Stimulated activated CD8-positive, alpha-beta memory T cell treated with anti-CD3 and anti-CD28 coated beads, Interleukin-7, amount 100 ng/mL, for 48 hours (primary cell): ENCODE data around the gene ASTN2.
"Not testable (repeated sequence)": the region's sequence is repeated elsewhere in the genome, so short reads cannot be mapped to it uniquely, and the experiment has no call there.

Source experiments
- DNase-seq, 2 donors: peaks; one replicate each; pipeline ENCODE4 v3.0.0-alpha.2; 2020; ENCODE audit warnings: low read depth in 1 of 2; ENCODE audit errors: extremely low read depth in 1 of 2

The ASTN2 gene

DNA sequence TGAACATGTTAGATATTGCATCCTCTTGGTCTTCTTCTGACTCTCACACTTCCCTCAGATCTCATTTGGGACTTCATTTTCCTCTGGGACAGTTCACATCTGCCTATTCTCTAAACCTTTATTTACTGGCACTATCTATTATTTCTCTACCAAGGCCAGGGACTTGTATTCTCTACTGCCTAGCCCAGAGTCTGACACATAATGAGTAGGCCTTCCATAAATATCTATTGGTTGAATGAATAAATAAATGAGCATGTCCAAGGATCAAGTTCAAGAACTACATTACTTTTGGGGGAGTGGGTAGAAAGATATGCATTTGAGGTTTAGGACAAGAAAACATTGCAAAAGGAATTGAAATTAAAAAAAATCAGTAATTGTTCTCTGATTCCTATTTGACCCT is 477.5 kb downstream of the ASTN2 start:
- no peak for DNase-seq

DNA sequence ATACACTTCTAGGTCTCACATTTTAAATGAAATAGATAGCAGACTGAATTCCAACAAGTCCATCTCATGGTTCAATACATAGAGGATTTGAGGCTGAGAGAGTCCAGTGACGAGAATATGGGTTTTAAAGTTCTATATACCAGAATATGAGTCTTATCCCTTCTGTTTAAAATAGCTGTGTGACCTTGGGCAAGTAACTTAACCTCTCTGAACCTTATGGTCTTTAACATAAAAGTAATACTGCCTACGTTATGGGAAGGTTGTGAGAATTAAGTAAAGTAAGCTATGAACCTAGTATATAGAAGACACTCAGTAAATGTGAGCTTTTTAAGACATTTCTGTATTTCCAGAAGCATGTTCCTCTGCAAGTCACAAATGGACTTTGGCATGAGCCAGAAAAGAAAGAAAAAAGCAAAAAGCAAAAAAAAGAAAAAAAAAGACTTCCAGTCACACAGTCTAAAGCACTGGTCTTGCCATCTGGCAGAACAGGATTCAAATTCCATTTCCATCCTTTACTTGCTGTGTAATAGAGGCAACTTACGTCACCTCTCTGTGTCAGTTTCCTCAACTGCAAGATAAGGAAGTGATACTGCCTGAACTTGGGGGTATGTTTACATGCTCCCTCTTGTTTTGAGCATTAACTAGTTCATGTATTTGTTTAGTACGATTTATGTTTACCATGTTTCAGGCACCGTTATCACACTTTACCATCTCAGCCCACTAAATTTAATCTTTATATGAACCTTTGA is 479.5 kb downstream of the ASTN2 start:
- no peak for DNase-seq

DNA sequence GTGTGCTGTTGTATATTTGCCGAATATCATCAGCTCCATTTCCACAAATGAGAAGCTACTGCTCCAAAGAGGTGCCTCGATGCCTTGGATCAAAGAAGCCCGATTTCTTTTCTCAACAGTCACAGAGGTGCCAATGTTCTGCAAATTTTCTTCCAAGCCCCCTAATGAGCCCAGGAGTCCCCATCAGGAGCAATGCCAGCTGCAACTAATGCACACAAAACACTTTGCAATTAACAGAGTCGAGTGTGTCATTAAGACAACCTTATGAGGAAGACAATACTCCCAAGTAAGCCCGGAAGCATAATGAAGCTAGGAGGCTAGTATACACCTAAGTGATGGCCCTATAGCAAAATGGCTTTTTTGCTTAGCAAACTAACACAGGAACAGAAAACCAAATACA is 480.7 kb downstream of the ASTN2 start:
- DNase-seq, result no peak

DNA sequence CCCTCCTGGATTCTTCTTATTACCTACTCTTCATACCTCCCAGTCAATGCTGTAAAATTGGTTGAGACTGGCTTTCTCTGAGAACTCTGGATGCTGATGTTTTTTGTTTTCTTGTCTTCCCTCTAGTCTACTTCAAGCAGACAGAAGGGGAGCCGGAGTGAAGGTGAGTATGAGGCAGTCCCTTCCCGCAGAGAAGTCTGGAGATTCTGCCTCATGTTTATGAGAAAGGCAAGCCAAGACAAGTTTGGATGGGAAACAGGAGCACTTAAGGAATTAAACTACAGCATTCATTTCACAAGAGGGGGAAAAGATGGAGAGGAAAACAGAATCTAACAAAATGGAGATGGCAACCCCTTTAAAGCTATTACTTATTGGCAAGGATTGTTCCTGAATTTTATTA is 481.6 kb downstream of the ASTN2 start:
- no peak for DNase-seq

DNA sequence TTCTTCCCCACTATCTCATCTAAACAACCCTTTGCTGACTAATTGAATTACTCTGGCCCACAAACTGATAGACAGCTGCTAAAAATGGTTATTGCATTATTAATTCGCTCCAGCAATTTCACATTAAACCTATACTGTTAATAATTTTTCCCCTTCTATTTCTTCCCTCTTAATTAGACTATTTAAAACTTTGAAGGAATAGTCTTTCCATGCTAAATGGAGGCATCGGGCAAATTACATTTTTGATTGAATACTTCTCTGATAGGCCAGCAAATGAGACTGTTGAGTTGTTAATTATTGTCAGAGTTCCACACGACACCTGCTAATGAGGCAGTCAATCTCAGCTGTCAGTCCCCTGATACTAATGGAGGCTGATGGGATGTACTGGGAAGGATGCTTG is 485.2 kb downstream of the ASTN2 start:
- no peak for DNase-seq

DNA sequence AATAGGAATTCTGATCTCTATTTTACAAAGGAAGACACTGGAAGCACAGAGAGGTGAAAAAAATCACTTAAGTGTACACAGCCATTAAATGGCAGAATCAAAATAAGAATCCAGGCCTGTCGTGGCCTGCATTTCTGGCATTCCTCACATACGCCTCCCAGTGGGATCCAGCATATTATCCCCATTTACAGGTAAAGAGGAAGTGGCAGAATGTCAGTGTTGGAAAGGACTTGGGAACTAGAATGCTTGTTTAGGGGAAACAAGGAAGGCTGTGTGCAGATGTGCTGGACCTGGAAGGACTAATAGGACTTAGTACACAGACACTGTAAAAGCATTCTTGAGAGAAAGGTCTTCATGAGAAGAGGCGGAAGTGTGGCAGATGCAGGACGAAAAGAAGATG is 486.0 kb downstream of the ASTN2 start:
- DNase-seq, result no peak

DNA sequence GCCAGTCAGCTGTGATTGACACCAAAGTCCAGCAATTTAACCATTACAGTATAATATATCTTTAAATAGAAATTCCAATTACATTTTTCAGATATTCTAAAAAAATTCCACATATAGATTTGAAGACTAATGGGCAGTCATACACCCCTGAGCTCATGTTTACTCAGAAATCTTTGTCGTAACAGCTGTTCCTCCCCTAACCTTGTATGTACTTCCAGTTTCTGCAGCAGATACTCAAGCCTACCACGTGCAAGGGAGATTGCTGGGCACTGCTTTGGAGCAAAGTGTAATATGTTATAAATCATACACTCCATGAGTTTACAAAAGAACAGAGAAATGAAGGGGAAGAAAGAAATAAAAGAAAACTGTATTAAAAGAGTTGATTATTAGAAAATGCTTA is 486.6 kb downstream of the ASTN2 start:
- DNase-seq, result no peak

DNA sequence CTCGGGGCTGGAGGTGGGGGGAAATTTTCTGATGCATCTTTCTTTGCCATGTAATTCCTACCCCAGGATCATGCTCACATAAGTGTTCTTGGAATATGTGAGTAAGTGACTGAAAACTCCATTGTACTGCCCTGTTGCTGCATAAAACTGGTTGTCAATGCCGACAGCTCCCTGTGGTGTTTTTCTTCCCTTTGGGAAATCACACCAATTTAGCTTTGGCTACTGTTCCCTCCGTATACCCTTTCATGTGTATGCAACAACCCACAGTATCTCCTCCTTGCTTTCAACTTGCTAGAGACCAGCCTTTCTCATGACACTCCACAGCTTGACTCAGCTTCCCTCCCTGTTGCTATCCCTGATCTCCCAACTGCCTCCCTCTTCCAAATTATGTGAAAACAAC is 487.1 kb downstream of the ASTN2 start:
- DNase-seq, result no peak

DNA sequence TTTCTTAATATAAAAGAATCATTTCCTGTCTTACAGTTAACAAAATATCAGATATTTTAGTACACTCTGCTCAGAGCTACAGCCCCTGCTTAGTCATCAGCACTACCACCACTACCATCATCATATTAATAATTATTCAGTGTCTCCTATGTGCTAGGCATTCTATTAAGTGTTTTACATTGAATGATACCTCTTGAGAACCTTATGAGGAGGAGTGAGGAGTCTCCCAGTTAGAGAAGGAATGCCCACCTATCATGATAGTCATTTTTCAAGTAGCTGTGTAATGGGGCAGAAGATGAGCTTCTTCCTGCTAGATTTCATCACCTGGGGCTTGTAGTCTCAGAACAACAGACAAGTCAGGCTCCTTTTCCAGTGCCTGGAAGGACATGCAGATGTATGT is 489.7 kb downstream of the ASTN2 start:
- no peak for DNase-seq

DNA sequence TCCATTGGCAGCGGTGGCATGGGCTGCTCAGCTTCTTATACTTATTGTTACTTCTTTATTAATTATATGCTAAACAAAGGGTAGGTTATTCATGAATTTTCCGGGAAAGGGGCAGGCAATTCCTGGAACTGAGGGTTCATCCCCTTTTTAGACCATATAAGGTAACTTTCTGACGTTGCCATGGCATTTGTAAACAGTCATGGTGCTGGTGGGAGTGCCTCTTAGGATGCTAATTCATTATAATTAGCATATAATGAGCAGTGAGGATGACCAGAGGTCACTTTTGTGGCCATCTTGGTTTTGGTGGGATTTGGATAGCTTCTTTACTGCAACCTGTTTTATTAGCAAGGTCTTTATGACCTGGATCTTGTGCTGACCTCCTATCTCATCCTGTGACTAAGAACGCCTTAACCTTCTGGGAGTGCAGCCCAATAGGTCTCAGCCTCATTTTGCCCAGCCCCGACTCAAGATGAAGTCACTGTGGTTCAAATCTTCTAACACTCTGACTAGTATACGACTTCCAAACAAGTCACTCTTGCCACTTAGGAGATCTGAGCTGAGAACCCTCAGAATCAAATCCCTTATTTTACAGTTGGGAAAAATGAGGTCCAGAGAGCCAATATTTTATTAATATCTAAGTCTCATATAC is 490.3 kb downstream of the ASTN2 start:
- no peak for DNase-seq

DNA sequence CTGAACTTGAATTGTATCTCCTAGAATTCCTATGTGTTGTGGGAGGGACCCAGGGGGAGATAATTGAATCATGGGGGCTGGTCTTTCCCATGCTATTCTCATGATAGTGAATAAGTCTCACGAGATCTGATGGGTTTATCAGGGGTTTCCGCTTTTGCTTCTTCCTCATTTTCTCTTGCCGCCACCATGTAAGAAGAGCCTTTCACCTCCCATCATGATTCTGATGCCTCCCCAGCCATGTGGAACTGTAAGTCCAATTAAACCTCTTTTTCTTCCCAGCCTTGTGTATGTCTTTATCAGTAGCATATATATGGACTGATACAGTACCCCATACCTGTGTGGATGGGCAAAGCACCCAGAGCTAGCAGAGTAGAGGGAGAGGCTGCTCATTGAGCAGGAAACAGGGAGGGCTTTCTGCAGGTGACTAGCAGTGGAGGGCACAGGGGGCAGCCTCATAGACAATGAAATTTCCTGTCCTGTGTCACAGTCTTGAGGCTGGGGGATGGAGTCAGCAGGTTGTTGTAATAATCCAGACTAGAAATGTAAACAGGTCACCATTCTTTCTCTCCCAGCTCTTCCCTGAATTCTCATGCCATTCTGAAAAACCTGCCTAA is 496.9 kb downstream of the ASTN2 start:
- not testable (repeated sequence) for DNase-seq

DNA sequence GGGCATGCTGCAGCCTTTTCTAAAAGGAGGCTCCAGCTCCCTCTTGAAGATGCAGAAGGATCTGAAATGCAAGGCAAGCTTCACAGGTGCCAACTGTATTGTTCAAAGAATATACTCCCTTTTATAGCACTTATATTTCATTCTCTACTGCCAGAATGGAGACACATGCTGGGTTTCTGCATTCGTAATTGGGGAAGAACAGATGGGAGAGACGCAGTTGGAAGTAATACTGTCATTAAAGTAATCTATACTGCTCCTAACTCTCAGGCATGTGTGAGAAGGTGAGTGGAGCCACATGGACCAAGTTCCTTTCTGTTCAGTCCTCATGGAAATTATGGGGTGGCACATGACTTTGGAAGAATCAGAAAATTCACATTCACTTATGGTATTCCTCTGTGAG is 501.3 kb downstream of the ASTN2 start:
- DNase-seq, result no peak

DNA sequence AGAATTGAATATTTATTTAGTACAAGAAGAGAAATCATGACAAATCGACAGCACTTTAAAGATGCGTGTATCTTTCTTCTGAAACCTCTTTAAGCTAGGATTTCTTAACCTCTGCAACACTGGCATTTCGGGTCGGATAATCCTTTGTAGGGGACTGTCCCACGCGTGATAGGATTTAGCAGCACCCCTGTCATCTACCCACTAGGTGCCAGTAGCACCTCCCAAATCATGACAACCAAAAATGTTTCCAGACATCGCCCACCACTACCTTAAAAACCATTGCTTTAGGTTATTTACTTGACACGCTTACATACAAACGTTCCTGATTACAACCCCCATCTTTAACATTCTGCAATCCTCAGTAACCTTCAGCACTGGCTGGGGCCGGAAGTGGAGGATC is 504.7 kb downstream of the ASTN2 start:
- no peak for DNase-seq

DNA sequence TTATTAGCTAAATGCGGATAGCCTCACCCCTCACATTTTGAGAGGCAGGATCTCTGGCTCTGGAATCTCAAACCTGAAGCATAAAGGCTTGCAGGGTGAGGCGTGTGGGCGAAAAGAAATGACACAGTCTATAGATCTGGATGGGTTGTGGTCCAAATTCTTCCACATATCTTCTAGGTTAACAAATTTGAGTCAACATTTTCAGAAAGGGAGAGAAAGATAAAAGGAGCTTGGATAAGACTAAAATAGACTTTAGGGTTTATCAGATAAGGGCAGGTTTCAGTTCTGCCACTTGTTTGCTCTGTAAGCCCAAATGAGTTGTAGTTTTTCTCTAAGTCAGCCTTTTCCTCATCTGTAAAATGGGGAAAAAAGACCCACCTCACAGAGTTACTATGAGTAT is 506.9 kb downstream of the ASTN2 start:
- DNase-seq, result no peak

DNA sequence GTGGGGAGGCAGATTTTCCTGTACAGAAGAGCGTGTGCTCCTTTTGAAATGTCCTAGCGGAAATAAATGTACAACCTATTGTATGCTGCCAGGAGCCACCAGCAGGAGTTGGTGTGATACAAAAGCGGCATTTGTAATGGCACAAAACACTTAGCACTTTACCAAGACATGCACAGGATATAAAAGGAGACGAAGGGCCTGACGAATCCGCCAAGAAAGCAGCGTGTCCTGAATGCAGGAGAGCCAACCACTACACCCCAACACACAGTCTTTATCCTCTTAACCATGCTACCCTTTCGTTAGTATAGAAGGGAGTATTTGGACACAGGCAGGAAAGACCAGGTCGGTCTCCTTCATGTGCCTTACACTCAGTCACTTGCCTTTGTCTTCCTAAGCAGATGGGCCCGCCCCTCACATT is 509.7 kb downstream of the ASTN2 start:
- DNase-seq, result no peak

DNA sequence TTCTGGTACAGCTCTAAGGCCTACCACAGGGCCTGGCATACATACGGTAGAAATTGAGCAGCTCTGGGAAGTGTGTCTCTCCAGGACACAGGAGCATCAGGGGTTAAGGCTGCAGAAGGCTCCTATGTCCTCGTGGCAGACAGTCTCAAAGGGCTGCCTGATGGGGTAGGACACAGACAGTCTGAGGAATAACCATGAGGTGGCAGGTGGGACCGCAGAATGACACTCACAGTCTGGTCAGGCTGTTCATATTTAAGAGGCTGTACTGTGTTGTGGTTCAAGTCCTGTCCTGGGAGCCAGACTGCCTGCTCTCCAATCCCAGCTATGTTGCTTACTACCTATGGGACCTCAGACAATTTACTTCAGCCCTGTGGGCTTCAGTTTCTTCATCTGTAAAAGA is 510.7 kb downstream of the ASTN2 start:
- DNase-seq, result no peak

DNA sequence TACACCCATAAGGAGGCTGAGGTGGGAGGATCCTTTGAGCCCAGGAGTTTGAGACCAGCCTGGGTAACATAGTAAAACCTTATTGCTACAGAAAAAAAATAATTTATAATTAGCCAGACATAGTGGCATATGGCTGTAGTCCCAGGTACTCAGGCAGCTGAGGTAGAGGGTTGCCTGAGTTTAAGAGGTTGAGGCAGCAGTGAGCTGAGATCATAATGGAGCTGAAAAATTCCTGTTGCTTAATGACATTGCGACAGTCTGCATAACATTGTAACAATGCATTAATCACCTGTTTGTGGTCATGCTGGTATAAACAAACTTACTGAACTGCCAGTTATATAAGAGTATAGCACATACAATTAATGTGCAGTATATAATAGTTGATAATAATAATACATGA is 513.6 kb downstream of the ASTN2 start:
- no peak for DNase-seq

DNA sequence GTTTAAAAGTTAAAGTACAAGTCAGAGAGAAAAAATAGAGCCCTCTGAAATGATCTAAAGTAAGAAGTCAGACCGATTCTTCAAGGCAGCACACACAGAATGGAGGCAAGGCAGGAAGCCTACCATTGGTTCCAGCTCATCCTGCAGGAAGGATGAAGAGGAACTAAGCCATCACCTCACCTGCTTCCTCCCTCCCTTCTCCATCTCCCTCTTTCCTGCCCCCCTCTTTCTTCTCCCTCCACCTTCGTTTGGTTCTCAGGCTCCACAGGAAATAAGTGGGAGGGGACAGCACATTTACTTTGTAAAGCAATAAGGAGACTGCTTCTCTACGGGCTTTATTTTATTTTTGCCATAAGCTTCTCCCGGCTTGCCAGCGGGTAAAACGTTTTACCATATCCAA is 514.3 kb downstream of the ASTN2 start:
- DNase-seq, result no peak

DNA sequence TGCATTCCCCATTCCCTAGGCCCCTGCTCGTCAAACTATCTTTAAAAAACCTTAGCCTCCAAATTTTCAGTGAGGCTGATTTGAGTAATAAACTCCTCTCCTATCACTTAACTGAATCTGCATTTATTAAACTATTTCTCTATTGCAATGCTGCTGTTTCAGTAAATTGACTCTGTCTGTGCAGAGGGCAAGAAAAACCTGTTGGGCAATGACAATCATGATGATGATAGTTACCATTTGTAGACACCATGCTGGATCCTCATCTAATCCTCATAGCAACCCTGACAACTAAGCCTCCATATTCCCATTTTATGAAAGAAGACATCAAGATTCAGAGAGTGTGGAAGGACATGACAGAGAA is 514.9 kb downstream of the ASTN2 start:
- no peak for DNase-seq

DNA sequence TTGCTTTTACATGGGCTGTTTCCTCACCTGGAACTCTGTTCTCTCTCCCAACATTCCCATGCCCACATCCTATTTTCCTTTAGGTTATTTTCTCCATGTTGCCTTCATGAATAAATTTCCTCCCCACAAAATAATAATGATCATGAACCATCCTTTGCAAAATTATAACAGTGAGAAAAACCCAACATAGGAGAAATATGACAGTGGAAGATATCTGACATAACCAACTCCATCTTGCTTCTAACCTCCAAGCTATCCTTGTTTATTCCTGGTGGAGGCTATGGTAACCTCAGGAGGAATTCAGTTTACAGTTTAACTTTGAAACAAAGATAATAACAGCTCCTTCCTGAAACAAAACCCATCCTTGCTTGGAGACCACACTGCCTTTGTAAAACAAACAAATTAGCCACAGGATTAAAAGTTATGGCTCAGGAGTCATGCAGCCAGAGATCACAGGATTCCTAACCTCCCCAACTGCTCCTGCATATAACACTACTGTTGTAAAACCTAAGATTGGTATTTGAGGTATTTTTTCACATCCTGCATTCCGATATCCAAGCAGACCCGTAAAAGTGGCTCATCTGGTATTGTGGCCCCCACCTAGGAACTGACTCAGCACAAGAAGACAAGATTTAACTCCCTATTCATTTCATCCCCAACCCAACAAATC is 515.4 kb downstream of the ASTN2 start:
- DNase-seq, result no peak

DNA sequence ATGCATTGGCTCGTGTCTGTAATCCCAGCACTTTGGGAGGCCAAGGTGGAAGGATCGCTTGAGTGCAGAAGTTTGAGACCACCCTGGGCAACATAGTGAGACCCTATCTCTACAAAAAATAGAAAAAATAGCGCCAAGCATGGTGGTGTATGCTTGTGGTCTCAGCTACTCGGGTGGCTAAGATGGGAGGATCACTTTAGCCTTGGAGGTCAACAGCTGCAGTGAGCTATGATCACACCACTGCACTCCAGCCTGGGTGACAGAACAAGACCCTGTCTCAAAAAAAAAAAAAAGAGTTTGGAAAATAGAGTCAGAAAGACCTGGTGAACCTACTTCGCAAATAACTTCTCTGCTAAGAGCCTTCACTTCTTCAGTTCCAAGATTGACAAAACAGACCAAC is 516.7 kb downstream of the ASTN2 start:
- DNase-seq, result not testable (repeated sequence)

DNA sequence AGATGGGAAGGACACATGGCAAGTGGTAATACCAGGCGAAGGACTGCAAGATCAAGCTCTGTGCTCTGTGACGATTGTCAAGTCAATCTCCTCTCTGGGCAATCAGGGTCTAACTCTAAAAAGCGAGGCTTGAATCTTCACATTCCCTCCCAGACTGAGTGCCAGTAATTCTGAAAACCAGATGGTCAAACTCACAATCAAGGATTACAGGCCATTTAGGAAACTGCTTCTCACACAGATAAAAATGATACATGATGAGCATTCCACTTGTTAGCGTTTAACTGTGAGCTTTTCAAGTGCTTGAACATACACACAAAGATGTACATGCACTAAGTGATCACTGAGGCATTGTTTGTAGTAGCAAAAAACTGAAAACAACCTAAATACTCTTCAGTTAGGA is 517.7 kb downstream of the ASTN2 start:
- DNase-seq, result no peak
